Small intestine (tissue), 7 donors: ENCODE data around the gene NCOA3. TPM values are rescaled to one million over a fixed set of nuclear protein-coding genes. Genes with fewer than 3 reads are reported as not detected.

Experiments
- DNase-seq, 2 donors: peaks; one replicate each; pipeline versions ENCODE4 v3.0.0 to v3.0.0-alpha.2; 2013
- FAIRE-seq: peaks from 2 replicates; lab custom pipeline; 2012; peaks lifted over from hg19 to GRCh38; lab: Jason Lieb, UNC
- H3K27ac ChIP-seq, 3 donors: one replicate each; pipeline ENCODE4 v1.5.1; 2013; ENCODE audit warnings: low read length in 2 of 3, mild to moderate bottlenecking in 2 of 3, control low read depth in 1 of 3, inconsistent platforms in 1 of 3, low read depth in 1 of 3, moderate library complexity in 1 of 3
- H3K27me3 ChIP-seq, 3 donors: one replicate each; pipeline ENCODE4 v1.6.1; 2013; ENCODE audit warnings: low read length in 3 of 3, inconsistent platforms in 1 of 3; ENCODE audit not compliant: control insufficient read depth in 3 of 3, insufficient read depth in 3 of 3
- H3K36me3 ChIP-seq, 3 donors: one replicate each; pipeline ENCODE4 v1.6.1; 2013; ENCODE audit warnings: low read length in 3 of 3, inconsistent platforms in 1 of 3, low read depth in 1 of 3, mild to moderate bottlenecking in 1 of 3, moderate library complexity in 1 of 3; ENCODE audit not compliant: control insufficient read depth in 3 of 3, insufficient read depth in 2 of 3
- H3K4me1 ChIP-seq, 3 donors: one replicate each; pipeline ENCODE4 v1.6.1; 2013; ENCODE audit warnings: low read length in 2 of 3, inconsistent platforms in 1 of 3, low read depth in 1 of 3, mild to moderate bottlenecking in 1 of 3, moderate library complexity in 1 of 3; ENCODE audit not compliant: control insufficient read depth in 3 of 3, insufficient read depth in 2 of 3
- H3K4me3 ChIP-seq, 3 donors: one replicate each; pipeline ENCODE4 v1.5.1; 2013; ENCODE audit warnings: low read length in 3 of 3, control low read depth in 1 of 3, inconsistent platforms in 1 of 3, low read depth in 1 of 3, mild to moderate bottlenecking in 1 of 3, moderate library complexity in 1 of 3
- H3K9me3 ChIP-seq, 2 donors: one replicate each; pipeline ENCODE4 v1.6.1; 2013; ENCODE audit warnings: low read depth in 1 of 2, low read length in 1 of 2; ENCODE audit not compliant: control insufficient read depth in 2 of 2, insufficient read depth in 1 of 2
- WGBS, 3 donors: extraction: QIAGEN DNeasy Blood & Tissue Kit; methylation state at CpG; one replicate each; pipeline ENCODE4 v1.1.7; 2013; 5-methylcytosine and 5-hydroxymethylcytosine counted together
- polyA plus RNA-seq, 4 donors: library from polyadenylated mRNA; stranded (reverse) in 3 of 4; unstranded in 1 of 4; fragments of 200-250 nt in 3 of 4; fragments of 120-200 nt in 1 of 4; gene quantifications; one replicate each; pipeline versions ENCODE4 v1.2.1 to v1.2.3, GENCODE V29; 2013
- donor health status: healthy with polysubstance abuse.
- donor health status: control.
- donor health status: control.
- donor health status: Bipolar disorder and iron deficiency.
- donor health status: healthy.

The NCOA3 gene
- polyA plus RNA-seq, 4 donors = 3.4 to 14.9 (median 5.1) TPM

- Histone ChIP-seq H3K9me3 (peaks cover 0 to 5% of the 10 kb centered on the region in 2 donors), H3K4me1 (peaks cover 0 to 2% (median 1%) of the 10 kb centered on the region in 3 donors), H3K27me3 (no peaks in the 10 kb centered on the region), H3K4me3 (no peak overlapping the region), H3K36me3 (peaks cover 0 to 49% (median 0%) of the 10 kb centered on the region in 3 donors), H3K27ac (no peak overlapping the region)
- 75 to 85% (median 80%) methylated on average over 17 to 18 of the region's 18 CpGs for WGBS, 3 donors
- FAIRE-seq = no peak
- DNase-seq = no peak
Measured at GRCh38 chr20:47676912-47677634, 175.4 kb downstream of the NCOA3 start.

GRCh38 chr20:47677635-47678453 is 176.2 kb downstream of the NCOA3 start:
- H3K36me3 ChIP-seq = peaks cover 0 to 53% (median 0%) of the 10 kb centered on the region in 3 donors
- no peak overlapping the region for H3K27ac ChIP-seq
- peak; percentile 45 to 73 for DNase-seq
- no peaks in the 10 kb centered on the region for H3K27me3 ChIP-seq
- H3K9me3 ChIP-seq = peaks cover 0 to 5% of the 10 kb centered on the region in 2 donors
- 40 to 50% (median 40%) methylated on average over 15 of the region's 15 CpGs for WGBS, 3 donors
- H3K4me1 ChIP-seq = peaks cover 0 to 2% (median 2%) of the 10 kb centered on the region in 3 donors
- no peak for FAIRE-seq
- no peak overlapping the region for H3K4me3 ChIP-seq

- Histone ChIP-seq H3K36me3 (peaks cover 0 to 50% (median 0%) of the 10 kb centered on the region in 3 donors), H3K4me3 (no peak overlapping the region), H3K27me3 (no peaks in the 10 kb centered on the region), H3K27ac (no peak overlapping the region), H3K4me1 (peaks cover 0 to 2% (median 2%) of the 10 kb centered on the region in 3 donors), H3K9me3 (peaks cover 0 to 5% of the 10 kb centered on the region in 2 donors)
- no peak for FAIRE-seq
- DNase-seq = no peak
- WGBS, 3 donors = 91 to 94% (median 92%) methylated on average over 17 of the region's 17 CpGs
Measured at GRCh38 chr20:47678536-47678935, 176.8 kb downstream of the NCOA3 start.

GRCh38 chr20:47679462-47679861 is 177.8 kb downstream of the NCOA3 start:
- Histone ChIP-seq H3K4me1 (peaks cover 0 to 5% (median 2%) of the 10 kb centered on the region in 3 donors), H3K36me3 (peaks cover 0 to 48% (median 0%) of the 10 kb centered on the region in 3 donors), H3K27me3 (no peaks in the 10 kb centered on the region), H3K27ac (no peak overlapping the region), H3K9me3 (peaks cover 0 to 5% of the 10 kb centered on the region in 2 donors), H3K4me3 (no peak overlapping the region)
- 87 to 93% (median 92%) methylated on average over 4 of the region's 4 CpGs for WGBS, 3 donors
- DNase-seq (no peak), FAIRE-seq (no peak)

GRCh38 chr20:47680804-47681529 is 179.3 kb downstream of the NCOA3 start:
- H3K27ac ChIP-seq = no peak overlapping the region
- FAIRE-seq = no peak
- DNase-seq = peak in 1 of 2 donors; percentile 72
- no peaks in the 10 kb centered on the region for H3K27me3 ChIP-seq
- peaks cover 0 to 51% (median 0%) of the 10 kb centered on the region in 3 donors for H3K36me3 ChIP-seq
- no peak overlapping the region for H3K4me3 ChIP-seq
- peaks cover 0 to 7% (median 2%) of the 10 kb centered on the region in 3 donors for H3K4me1 ChIP-seq
- H3K9me3 ChIP-seq = peaks cover 0 to 5% of the 10 kb centered on the region in 2 donors
- WGBS, 3 donors = 58 to 75% (median 67%) methylated on average over 6 of the region's 6 CpGs

- Histone ChIP-seq H3K27ac (no peak overlapping the region), H3K36me3 (peaks cover 0 to 47% (median 0%) of the 10 kb centered on the region in 3 donors), H3K27me3 (no peaks in the 10 kb centered on the region), H3K9me3 (peaks cover 0 to 5% of the 10 kb centered on the region in 2 donors), H3K4me3 (no peak overlapping the region), H3K4me1 (peaks cover 0 to 7% (median 2%) of the 10 kb centered on the region in 3 donors)
- DNase-seq (no peak), FAIRE-seq (no peak)
- WGBS, 3 donors = 63 to 73% (median 67%) methylated on average over 22 of the region's 22 CpGs
Measured at GRCh38 chr20:47682028-47682783, 180.5 kb downstream of the NCOA3 start.

- peaks cover 0 to 5% of the 10 kb centered on the region in 2 donors for H3K9me3 ChIP-seq
- no peak overlapping the region for H3K27ac ChIP-seq
- H3K36me3 ChIP-seq = peaks cover 0 to 47% (median 0%) of the 10 kb centered on the region in 3 donors
- peaks cover 0 to 7% (median 2%) of the 10 kb centered on the region in 3 donors for H3K4me1 ChIP-seq
- WGBS, 3 donors = 90 to 94% (median 94%) methylated on average over 19 of the region's 19 CpGs
- no peaks in the 10 kb centered on the region for H3K27me3 ChIP-seq
- no peak for DNase-seq
- no peak for FAIRE-seq
- no peak overlapping the region for H3K4me3 ChIP-seq
Measured at GRCh38 chr20:47682916-47683315, 181.2 kb downstream of the NCOA3 start.
